Karpas-422 (cell line): Measurements from ENCODE around the gene ARRDC3. TPM values are rescaled to one million over a fixed set of nuclear protein-coding genes. Genes with fewer than 3 reads are reported as not detected.
"Not testable (repeated sequence)": the region's sequence is repeated elsewhere in the genome, so short reads cannot be mapped to it uniquely, and the experiment has no call there.

Experiments
- DNase-seq: peaks from one replicate; pipeline ENCODE4 v3.0.0-alpha.2; 2015
- H2AFZ ChIP-seq: fragments of 200-600 bp; sonication (generic); 2 replicates; pipeline ENCODE4 v1.6.1; 2014; ENCODE audit warnings: antibody characterized with exemption, low read length, mixed read lengths
- H3K27ac ChIP-seq: fragments of 200-600 bp; sonication (generic); 2 replicates; pipeline ENCODE4 v1.5.1; 2014; ENCODE audit warnings: mild to moderate bottlenecking, low read length, moderate library complexity
- H3K27me3 ChIP-seq: fragments of 200-600 bp; sonication (generic); 2 replicates; pipeline ENCODE4 v1.6.1; 2014; ENCODE audit warnings: low read length, mixed read lengths
- H3K36me3 ChIP-seq: fragments of 200-600 bp; sonication (generic); 2 replicates; pipeline ENCODE4 v1.6.1; 2014; ENCODE audit warnings: low read length, mixed read lengths; ENCODE audit not compliant: insufficient read depth
- H3K4me1 ChIP-seq: fragments of 200-600 bp; sonication (generic); 2 replicates; pipeline ENCODE4 v1.6.1; 2014; ENCODE audit warnings: mild to moderate bottlenecking, low read length, mixed read lengths
- H3K4me2 ChIP-seq: fragments of 200-600 bp; sonication (generic); 2 replicates; pipeline ENCODE4 v1.6.1; 2014; ENCODE audit warnings: low read length, low read depth, mild to moderate bottlenecking; ENCODE audit not compliant: poor library complexity, severe bottlenecking
- H3K4me3 ChIP-seq: fragments of 200-600 bp; sonication (generic); 2 replicates; pipeline ENCODE4 v1.5.1; 2014; ENCODE audit warnings: mild to moderate bottlenecking, antibody characterized with exemption, low read length, mixed read lengths
- H3K79me2 ChIP-seq: fragments of 200-600 bp; sonication (generic); 2 replicates; pipeline ENCODE4 v1.6.1; 2014; ENCODE audit warnings: mild to moderate bottlenecking, low read length, mixed read lengths
- H3K9ac ChIP-seq: fragments of 200-600 bp; sonication (generic); 2 replicates; pipeline ENCODE4 v1.6.0; 2014; ENCODE audit warnings: low read length
- H3K9me2 ChIP-seq: fragments of 200-600 bp; sonication (generic), shearing (Covaris generic); replicated peaks from 2 replicates; pipeline ENCODE4 v1.6.0; 2014; ENCODE audit warnings: mild to moderate bottlenecking, low read length, moderate library complexity; ENCODE audit not compliant: insufficient read depth
- H3K9me3 ChIP-seq: fragments of 300-700, 200-600 bp; sonication (generic); 2 replicates; pipeline ENCODE4 v1.6.1; 2014; ENCODE audit warnings: low read length, mixed read lengths
- H4K20me1 ChIP-seq: fragments of 200-600 bp; sonication (generic); 2 replicates; pipeline ENCODE4 v1.6.1; 2014; ENCODE audit warnings: mild to moderate bottlenecking, antibody characterized with exemption, low read length, low read depth; ENCODE audit not compliant: insufficient read depth
- total RNA-seq: library from RNA; depleted of rRNA; stranded (reverse); fragments of >200 nt; shearing (Covaris generic); gene quantifications from 2 replicates; pipeline ENCODE4 v1.2.3, GENCODE V29; 2014; ENCODE audit warnings: low replicate concordance

The ARRDC3 gene
- total RNA-seq, 1 experiment from 2014 or later: 17.8 TPM

- H3K4me1 ChIP-seq: no peaks in the 10 kb centered on the region
- H3K9ac ChIP-seq: no peak overlapping the region
- no peak overlapping the region for H3K4me2 ChIP-seq
- H3K9me3 ChIP-seq: no peaks in the 10 kb centered on the region
- no peak overlapping the region for H2AFZ ChIP-seq
- no peak overlapping the region for H3K27ac ChIP-seq
- H3K27me3 ChIP-seq: no peaks in the 10 kb centered on the region
- H3K9me2 ChIP-seq: no peaks in the 10 kb centered on the region
- H3K36me3 ChIP-seq: no peaks in the 10 kb centered on the region
- no peaks in the 10 kb centered on the region for H4K20me1 ChIP-seq
- H3K4me3 ChIP-seq: no peak overlapping the region
- no peaks in the 10 kb centered on the region for H3K79me2 ChIP-seq
- DNase-seq: no peak
Measured at GRCh38 chr5:91345461-91345860, 37.7 kb downstream of the ARRDC3 start.

GRCh38 chr5:91344661-91345200 is 38.4 kb downstream of the ARRDC3 start:
- not testable (repeated sequence) for H3K4me3 ChIP-seq, H4K20me1 ChIP-seq, H3K4me2 ChIP-seq, H3K27ac ChIP-seq, H3K9me3 ChIP-seq, DNase-seq, H3K4me1 ChIP-seq, H3K79me2 ChIP-seq, H3K36me3 ChIP-seq, H3K9ac ChIP-seq, H3K27me3 ChIP-seq, H3K9me2 ChIP-seq, H2AFZ ChIP-seq

DNA sequence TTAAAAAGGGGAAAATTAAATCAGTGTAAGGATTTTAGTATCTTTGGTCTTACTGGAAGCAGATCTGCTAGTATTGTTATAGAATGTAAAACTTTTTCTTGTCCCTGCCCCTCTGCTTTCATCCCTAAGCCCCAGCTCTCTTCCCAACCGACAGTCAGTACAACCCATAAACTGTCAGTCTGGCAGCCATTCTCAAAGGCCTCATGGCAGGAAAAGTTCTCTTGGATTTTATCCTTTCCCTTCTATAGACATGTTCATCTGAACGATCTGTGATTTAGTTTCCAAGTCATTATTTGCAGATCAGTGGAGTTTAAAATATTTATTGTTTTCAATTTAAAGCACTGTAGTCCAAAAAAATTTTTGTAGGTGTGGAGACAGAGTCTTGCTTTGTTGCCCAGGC is 39.2 kb downstream of the ARRDC3 start:
- Histone ChIP-seq H3K79me2 (no peaks in the 10 kb centered on the region), H3K9ac (no peak overlapping the region), H3K27me3 (no peaks in the 10 kb centered on the region), H3K27ac (no peak overlapping the region), H3K4me3 (no peak overlapping the region), H3K4me1 (no peaks in the 10 kb centered on the region), H3K9me3 (no peaks in the 10 kb centered on the region), H4K20me1 (no peaks in the 10 kb centered on the region), H3K36me3 (no peaks in the 10 kb centered on the region), H3K4me2 (no peak overlapping the region), H2AFZ (no peak overlapping the region), H3K9me2 (no peaks in the 10 kb centered on the region)
- DNase-seq: no peak

DNA sequence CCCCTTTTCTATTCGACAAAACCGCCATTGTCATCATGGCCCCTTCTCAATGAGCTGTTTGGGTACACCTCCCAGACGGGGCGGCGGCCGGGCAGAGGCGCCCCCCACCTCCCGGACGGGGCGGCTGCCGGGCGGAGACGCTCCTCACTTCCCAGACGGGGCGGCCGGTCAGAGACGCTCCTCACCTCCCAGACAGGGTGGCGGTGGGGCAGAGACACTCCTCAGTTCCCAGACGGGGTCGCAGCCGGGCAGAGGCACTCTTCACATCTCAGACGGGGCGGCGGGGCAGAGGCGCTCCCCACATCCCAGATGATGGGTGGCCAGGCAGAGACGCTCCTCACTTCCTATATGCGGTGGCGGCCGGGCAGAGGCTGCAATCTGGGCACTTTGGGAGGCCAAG is 40.2 kb downstream of the ARRDC3 start:
- H3K4me2 ChIP-seq, H3K27me3 ChIP-seq, H3K4me1 ChIP-seq, H3K4me3 ChIP-seq, H3K9me2 ChIP-seq, H3K36me3 ChIP-seq, H3K9ac ChIP-seq, H3K79me2 ChIP-seq, DNase-seq, H3K27ac ChIP-seq, H2AFZ ChIP-seq, H3K9me3 ChIP-seq, H4K20me1 ChIP-seq: not testable (repeated sequence)

DNA sequence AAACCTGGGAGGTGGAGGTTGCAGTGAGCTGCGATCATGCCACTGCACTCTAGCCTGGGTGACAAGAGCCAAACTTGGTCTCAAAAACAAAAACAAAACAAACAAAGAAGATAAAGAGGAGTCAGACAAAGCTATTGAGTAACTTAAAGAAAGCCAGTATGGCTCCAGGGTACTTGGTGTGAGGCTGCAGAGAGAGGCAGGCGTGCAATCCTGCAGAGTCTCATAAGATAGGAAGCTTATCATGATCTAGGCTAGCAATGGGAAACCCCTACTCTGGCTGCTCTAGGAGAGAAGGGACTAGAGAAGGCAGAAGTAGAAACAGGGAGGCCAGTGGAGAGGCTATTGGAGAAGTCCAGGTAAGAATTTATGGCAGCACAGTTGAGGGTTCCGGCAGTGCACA is 42.0 kb downstream of the ARRDC3 start:
- Histone ChIP-seq H3K4me1 (no peaks in the 10 kb centered on the region), H3K4me3 (no peak overlapping the region), H3K27ac (no peak overlapping the region), H3K4me2 (no peak overlapping the region), H3K79me2 (no peaks in the 10 kb centered on the region), H3K9ac (no peak overlapping the region), H2AFZ (no peak overlapping the region), H3K9me2 (no peaks in the 10 kb centered on the region), H3K36me3 (no peaks in the 10 kb centered on the region), H3K9me3 (no peaks in the 10 kb centered on the region), H3K27me3 (no peaks in the 10 kb centered on the region), H4K20me1 (no peaks in the 10 kb centered on the region)
- DNase-seq: no peak

GRCh38 chr5:91340532-91340931 is 42.6 kb downstream of the ARRDC3 start:
- Histone ChIP-seq H3K9me3 (no peaks in the 10 kb centered on the region), H3K9ac (no peak overlapping the region), H3K27ac (no peak overlapping the region), H3K27me3 (no peaks in the 10 kb centered on the region), H3K79me2 (no peaks in the 10 kb centered on the region), H3K4me1 (no peaks in the 10 kb centered on the region), H3K4me2 (no peak overlapping the region), H3K36me3 (no peaks in the 10 kb centered on the region), H4K20me1 (no peaks in the 10 kb centered on the region), H2AFZ (no peak overlapping the region), H3K4me3 (no peak overlapping the region), H3K9me2 (no peaks in the 10 kb centered on the region)
- no peak for DNase-seq

GRCh38 chr5:91339063-91339705 is 43.9 kb downstream of the ARRDC3 start:
- no peaks in the 10 kb centered on the region for H3K9me2 ChIP-seq
- H2AFZ ChIP-seq: no peak overlapping the region
- no peaks in the 10 kb centered on the region for H3K79me2 ChIP-seq
- H3K4me3 ChIP-seq: no peak overlapping the region
- H3K4me2 ChIP-seq: no peak overlapping the region
- no peaks in the 10 kb centered on the region for H4K20me1 ChIP-seq
- no peaks in the 10 kb centered on the region for H3K9me3 ChIP-seq
- no peaks in the 10 kb centered on the region for H3K36me3 ChIP-seq
- H3K9ac ChIP-seq: no peak overlapping the region
- DNase-seq: no peak
- no peaks in the 10 kb centered on the region for H3K4me1 ChIP-seq
- no peaks in the 10 kb centered on the region for H3K27me3 ChIP-seq
- H3K27ac ChIP-seq: no peak overlapping the region

GRCh38 chr5:91332267-91333045 is 50.7 kb downstream of the ARRDC3 start:
- H3K36me3 ChIP-seq: no peaks in the 10 kb centered on the region
- H3K79me2 ChIP-seq: no peaks in the 10 kb centered on the region
- H2AFZ ChIP-seq: no peak overlapping the region
- no peak overlapping the region for H3K9ac ChIP-seq
- no peaks in the 10 kb centered on the region for H3K9me3 ChIP-seq
- H3K4me3 ChIP-seq: no peak overlapping the region
- no peak overlapping the region for H3K4me2 ChIP-seq
- no peaks in the 10 kb centered on the region for H3K9me2 ChIP-seq
- no peaks in the 10 kb centered on the region for H4K20me1 ChIP-seq
- H3K27me3 ChIP-seq: no peaks in the 10 kb centered on the region
- no peaks in the 10 kb centered on the region for H3K4me1 ChIP-seq
- no peak for DNase-seq
- H3K27ac ChIP-seq: no peak overlapping the region
